ENCODE results near the gene ALX4. TPM values are rescaled to one million over a fixed set of nuclear protein-coding genes. Genes with fewer than 3 reads are reported as not detected.

Gene ALX4
- total RNA-seq, 4 donors from 2014 or later, result not detected

DNA sequence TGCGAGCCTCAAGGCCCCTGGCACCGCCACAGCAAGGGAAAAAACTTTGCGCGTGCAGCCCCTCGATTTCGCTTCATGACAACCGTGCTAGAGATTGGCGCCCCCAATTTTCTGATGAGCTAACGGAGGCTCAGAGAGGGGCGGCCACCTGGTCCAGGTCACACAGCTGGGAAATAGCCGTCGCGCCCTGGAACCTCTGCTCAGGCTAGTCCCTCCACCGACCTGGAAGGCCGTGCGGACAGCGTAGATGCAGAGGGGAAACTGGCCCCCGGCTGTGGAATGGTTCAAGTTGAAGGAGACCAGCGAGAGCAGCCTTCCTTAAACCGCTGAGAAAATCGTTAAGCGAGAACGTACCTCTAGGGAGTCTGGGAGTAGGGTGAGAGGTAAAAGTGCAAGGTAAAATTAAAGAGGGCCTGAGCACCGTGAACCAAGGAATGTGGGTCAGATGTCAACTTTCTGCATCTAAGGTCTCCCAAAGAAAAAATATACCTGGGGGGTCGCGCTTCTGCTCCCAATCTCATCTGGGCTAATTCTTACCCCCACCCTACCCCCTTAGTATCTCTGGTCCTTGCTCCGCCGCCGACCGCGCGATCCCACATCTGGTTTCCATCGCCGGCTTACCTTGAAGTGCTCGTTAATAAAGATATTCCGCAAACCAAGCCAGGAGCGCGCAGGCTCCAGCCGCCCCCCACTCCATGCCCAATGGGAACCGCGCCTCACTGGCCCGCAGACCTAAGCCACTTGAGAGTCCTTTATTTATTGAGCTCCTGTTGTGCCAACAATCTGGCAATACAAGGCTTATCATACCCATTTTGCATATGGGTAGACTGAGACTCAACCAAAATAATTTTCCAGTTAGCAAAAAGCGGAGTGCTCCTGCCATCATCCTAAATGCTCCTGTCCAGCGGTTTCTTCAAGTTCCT, 1.7 kb upstream of the ALX4 start:
- no peak for TF ChIP-seq POLR2AphosphoS5 (IDR thresholded peaks at IDR 0.05)
- no peak for TF ChIP-seq POLR2A (IDR thresholded peaks at IDR 0.05)
- TF ChIP-seq, protein P1, sequence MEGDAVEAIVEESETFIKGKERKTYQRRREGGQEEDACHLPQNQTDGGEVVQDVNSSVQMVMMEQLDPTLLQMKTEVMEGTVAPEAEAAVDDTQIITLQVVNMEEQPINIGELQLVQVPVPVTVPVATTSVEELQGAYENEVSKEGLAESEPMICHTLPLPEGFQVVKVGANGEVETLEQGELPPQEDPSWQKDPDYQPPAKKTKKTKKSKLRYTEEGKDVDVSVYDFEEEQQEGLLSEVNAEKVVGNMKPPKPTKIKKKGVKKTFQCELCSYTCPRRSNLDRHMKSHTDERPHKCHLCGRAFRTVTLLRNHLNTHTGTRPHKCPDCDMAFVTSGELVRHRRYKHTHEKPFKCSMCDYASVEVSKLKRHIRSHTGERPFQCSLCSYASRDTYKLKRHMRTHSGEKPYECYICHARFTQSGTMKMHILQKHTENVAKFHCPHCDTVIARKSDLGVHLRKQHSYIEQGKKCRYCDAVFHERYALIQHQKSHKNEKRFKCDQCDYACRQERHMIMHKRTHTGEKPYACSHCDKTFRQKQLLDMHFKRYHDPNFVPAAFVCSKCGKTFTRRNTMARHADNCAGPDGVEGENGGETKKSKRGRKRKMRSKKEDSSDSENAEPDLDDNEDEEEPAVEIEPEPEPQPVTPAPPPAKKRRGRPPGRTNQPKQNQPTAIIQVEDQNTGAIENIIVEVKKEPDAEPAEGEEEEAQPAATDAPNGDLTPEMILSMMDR (IDR thresholded peaks at IDR 0.05), result no peak
- no peak for TF ChIP-seq EP300 (IDR thresholded peaks at IDR 0.05; ENCODE audit: low read depth)
- no peaks in the 10 kb centered on the region for H3K36me3 ChIP-seq
- in situ Hi-C loops (cut with MboI; ENCODE audit: low pct_ligation_motif_present in 1 of 4, low pct_unique_long_range_greater_than_20kb in 1 of 4, low sequenced_read_pairs in 3 of 4) (loop anchor here in 1 of 4 donors (25.0 kb wide), 1 partner anchor 576 kb away; no protein-coding TSS in a partner anchor), intact Hi-C loops (cut with DNase I; ENCODE audit: low total_unique reads) (no loop called here)
- WGBS, 2 donors (ENCODE audit: low coverage in 1 of 2), result 0 to 34% methylated on average over 5 to 41 of the region's 44 CpGs
- no peaks in the 10 kb centered on the region for H3K9me3 ChIP-seq
- no peak for DNase-seq
- H3K4me1 ChIP-seq, result peaks cover 15 to 27% (median 22%) of the 10 kb centered on the region in 4 donors
- peaks cover 100% of the 10 kb centered on the region for H3K27me3 ChIP-seq
- no peak overlapping the region for H3K27ac ChIP-seq
- H3K4me3 ChIP-seq, result no peak overlapping the region

DNA sequence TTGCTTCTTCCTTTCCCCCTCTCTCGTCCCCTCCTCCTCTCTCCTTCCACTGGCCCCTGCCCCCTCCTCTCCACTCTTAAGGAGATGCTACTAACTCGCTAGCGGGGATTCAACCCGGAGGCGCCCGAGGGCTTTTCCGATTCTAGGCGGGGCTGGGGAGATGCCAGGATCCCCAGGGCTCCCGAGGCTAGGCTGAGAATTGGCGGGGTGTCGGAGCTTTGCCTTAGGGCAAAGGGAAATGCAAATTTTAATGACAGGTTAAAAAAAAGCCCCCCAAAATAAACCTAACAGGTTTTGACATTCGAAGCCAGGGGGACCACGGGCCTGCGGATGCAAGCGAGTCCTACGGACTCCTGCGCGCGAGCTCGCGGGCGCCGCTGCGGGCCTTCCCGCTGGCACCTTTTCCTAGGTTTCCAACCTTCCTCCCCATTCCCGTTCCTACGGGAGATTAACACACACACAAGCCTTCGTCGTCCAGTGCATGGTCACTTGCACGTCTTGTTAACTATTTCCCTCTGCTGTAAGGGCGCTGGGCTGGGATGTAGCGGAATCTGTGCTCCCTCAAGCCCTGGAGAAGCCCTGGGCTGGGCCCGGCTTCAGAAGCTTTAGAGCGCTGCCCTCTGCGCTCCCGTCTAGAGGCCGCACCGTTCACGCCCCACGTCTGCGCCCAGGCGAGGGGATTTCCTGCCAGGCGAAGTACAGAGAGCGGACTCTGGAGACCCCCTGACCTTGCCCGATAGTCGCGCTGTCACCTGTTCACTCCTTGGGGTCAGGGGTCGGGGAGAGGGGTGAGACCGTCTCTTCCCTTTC, 729 bp upstream of the ALX4 start:
- Histone ChIP-seq H3K27ac (no peak overlapping the region), H3K4me1 (peaks cover 9 to 28% (median 20%) of the 10 kb centered on the region in 4 donors), H3K36me3 (no peaks in the 10 kb centered on the region), H3K27me3 (peaks cover 100% of the 10 kb centered on the region), H3K4me3 (no peak overlapping the region), H3K9me3 (no peaks in the 10 kb centered on the region)
- 0 to 14% methylated on average over 1 to 49 of the region's 49 CpGs for WGBS, 2 donors (ENCODE audit: low coverage in 1 of 2)
- TF ChIP-seq, protein P1 (IDR thresholded peaks at IDR 0.05), result no peak
- TF ChIP-seq EP300 (IDR thresholded peaks at IDR 0.05; ENCODE audit: low read depth) (no peak), POLR2AphosphoS5 (IDR thresholded peaks at IDR 0.05) (no peak), POLR2A (IDR thresholded peaks at IDR 0.05) (no peak)
- in situ Hi-C loops (cut with MboI; ENCODE audit: low pct_ligation_motif_present in 1 of 4, low pct_unique_long_range_greater_than_20kb in 1 of 4, low sequenced_read_pairs in 3 of 4) (loop anchor here in 1 of 4 donors (25.0 kb wide), 1 partner anchor 577 kb away; no protein-coding TSS in a partner anchor), intact Hi-C loops (cut with DNase I; ENCODE audit: low total_unique reads) (no loop called here)
- DNase-seq, result no peak

DNA sequence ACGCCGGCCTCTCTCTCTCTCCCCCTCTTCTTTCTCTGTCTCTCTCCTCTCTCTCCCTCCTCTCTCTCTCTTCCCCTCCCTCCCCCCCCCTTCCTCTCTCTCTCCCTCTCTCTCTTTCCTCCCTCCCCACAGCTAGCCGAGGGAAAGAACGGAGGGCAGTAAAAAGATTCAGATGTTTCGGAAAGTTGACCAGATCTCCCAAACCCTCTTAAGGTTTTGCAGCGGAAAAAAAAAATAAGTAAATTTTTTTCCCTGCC, 195 bp upstream of the ALX4 start:
- intact Hi-C loops (cut with DNase I; ENCODE audit: low total_unique reads) (no loop called here), in situ Hi-C loops (cut with MboI; ENCODE audit: low pct_ligation_motif_present in 1 of 4, low pct_unique_long_range_greater_than_20kb in 1 of 4, low sequenced_read_pairs in 3 of 4) (loop anchor here in 1 of 4 donors (25.0 kb wide), 1 partner anchor 577 kb away; no protein-coding TSS in a partner anchor)
- no peaks in the 10 kb centered on the region for H3K9me3 ChIP-seq
- H3K36me3 ChIP-seq, result no peaks in the 10 kb centered on the region
- TF ChIP-seq EP300 (IDR thresholded peaks at IDR 0.05; ENCODE audit: low read depth) (no peak), POLR2A (IDR thresholded peaks at IDR 0.05) (no peak), POLR2AphosphoS5 (IDR thresholded peaks at IDR 0.05) (no peak)
- TF ChIP-seq, protein P1 (IDR thresholded peaks at IDR 0.05), result no peak
- H3K4me1 ChIP-seq, result peaks cover 9 to 33% (median 26%) of the 10 kb centered on the region in 4 donors
- peak overlapping the region in 1 of 4 donors; percentile 29 for H3K4me3 ChIP-seq
- WGBS, 2 donors (ENCODE audit: low coverage in 1 of 2), result 17 to 40% methylated on average over 1 to 6 of the region's 6 CpGs
- peaks cover 100% of the 10 kb centered on the region for H3K27me3 ChIP-seq
- no peak for DNase-seq
- H3K27ac ChIP-seq, result no peak overlapping the region

DNA sequence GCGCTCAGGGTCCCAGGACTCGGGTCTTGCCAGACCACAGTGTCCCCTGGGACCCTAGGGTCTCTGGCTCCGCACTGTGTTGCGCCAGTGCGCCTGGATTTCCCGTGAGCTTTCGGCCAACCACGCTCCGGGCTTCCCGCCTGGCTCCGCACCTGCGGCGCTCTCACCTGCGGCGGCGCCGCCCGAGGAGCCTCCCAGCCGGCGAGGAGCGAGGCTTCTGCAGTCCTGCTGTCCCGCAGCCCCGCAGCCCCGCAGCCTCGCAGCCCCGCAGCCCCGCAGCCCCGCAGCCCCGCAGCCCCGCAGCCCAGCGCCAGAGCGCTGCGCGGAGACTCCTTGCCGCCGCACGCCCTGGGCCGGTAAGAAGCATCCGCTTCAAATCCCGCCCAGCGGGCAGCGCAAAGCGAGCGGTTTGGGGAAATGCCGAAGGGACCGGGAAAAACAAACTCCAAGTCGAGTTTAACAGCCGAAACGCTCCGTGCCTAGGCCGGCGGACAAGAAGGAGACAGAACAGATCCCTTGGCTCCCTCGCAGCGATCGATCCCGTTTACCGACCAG, 939 bp downstream of the ALX4 start:
- intact Hi-C loops (cut with DNase I; ENCODE audit: low total_unique reads), result no loop called here
- Histone ChIP-seq H3K4me1 (peaks cover 9 to 43% (median 36%) of the 10 kb centered on the region in 4 donors), H3K36me3 (no peaks in the 10 kb centered on the region), H3K27me3 (peaks cover 100% of the 10 kb centered on the region), H3K9me3 (no peaks in the 10 kb centered on the region), H3K4me3 (peak overlapping the region in 1 of 4 donors; percentile 29), H3K27ac (no peak overlapping the region)
- DNase-seq, result no peak
- in situ Hi-C loops (cut with MboI; ENCODE audit: low pct_ligation_motif_present in 1 of 4, low pct_unique_long_range_greater_than_20kb in 1 of 4, low sequenced_read_pairs in 3 of 4), result loop anchor here in 1 of 4 donors (25.0 kb wide), 1 partner anchor 578 kb away; no protein-coding TSS in a partner anchor
- 3% methylated on average over 29 of the region's 57 CpGs; no CpG with 5 or more reads in 1 of the 2 donors for WGBS, 2 donors (ENCODE audit: low coverage in 1 of 2)
- TF ChIP-seq POLR2A (IDR thresholded peaks at IDR 0.05), result no peak
- TF ChIP-seq, protein P1 (IDR thresholded peaks at IDR 0.05), result no peak
- TF ChIP-seq EP300 (IDR thresholded peaks at IDR 0.05; ENCODE audit: low read depth), result no peak
- TF ChIP-seq POLR2AphosphoS5 (IDR thresholded peaks at IDR 0.05), result no peak
